Loucy (cell line): ENCODE results near the gene HOXB4.
"Not testable (repeated sequence)": the region's sequence is repeated elsewhere in the genome, so short reads cannot be mapped to it uniquely, and the experiment has no call there.

ENCODE experiments used
- CTCF ChIP-seq: fragments of 200-600 bp; sonication (generic); conservative IDR thresholded peaks from 2 replicates; pipeline ENCODE4 v1.5.1; 2014; ENCODE audit warnings: mild to moderate bottlenecking, antibody characterized with exemption, low read length
- EZH2phosphoT487 ChIP-seq: fragments of 200-600 bp; IDR thresholded peaks from 2 replicates; pipeline ENCODE4 v1.6.1; 2018; ENCODE audit warnings: antibody characterized with exemption, mild to moderate bottlenecking, moderate library complexity, borderline replicate concordance

GRCh38 chr17:48535793-48536559 is 42.2 kb downstream of the HOXB4 start:
- not testable (repeated sequence) for TF ChIP-seq CTCF, EZH2phosphoT487
